Measurements from ENCODE around the gene TES.

- TF ChIP-seq GABPA (IDR thresholded peaks at IDR 0.05; ENCODE audit: low read depth) (no peak), CTCF (IDR thresholded peaks at IDR 0.05; ENCODE audit: insufficient read depth, low read length) (no peak)
These were observed 24.3 kb downstream of the TES start for GRCh38 chr7:116234517-116235200.
